Subcutaneous abdominal adipose tissue (tissue), 5 donors: ENCODE results near the gene PARD6G.

ENCODE experiments used
- H3K27ac ChIP-seq: one replicate; pipeline ENCODE4 v1.7.0; 2013; ENCODE audit warnings: low read depth, mild to moderate bottlenecking, inconsistent platforms, low read length, moderate library complexity
- H3K27me3 ChIP-seq, 5 donors: one replicate each; pipeline ENCODE4 v1.7.0; 2013; ENCODE audit warnings: low read length in 5 of 5, inconsistent platforms in 1 of 5; ENCODE audit not compliant: control insufficient read depth in 5 of 5, insufficient read depth in 4 of 5
- H3K36me3 ChIP-seq, 5 donors: one replicate each; pipeline ENCODE4 v1.7.0; 2013; ENCODE audit warnings: low read length in 5 of 5; ENCODE audit not compliant: control insufficient read depth in 5 of 5, insufficient read depth in 5 of 5
- H3K4me1 ChIP-seq, 5 donors: one replicate each; pipeline ENCODE4 v1.7.0; 2013; ENCODE audit warnings: low read length in 5 of 5, mild to moderate bottlenecking in 3 of 5, moderate library complexity in 1 of 5; ENCODE audit not compliant: control insufficient read depth in 5 of 5, insufficient read depth in 5 of 5
- H3K4me3 ChIP-seq, 5 donors: one replicate each; pipeline ENCODE4 v1.7.0; 2013; ENCODE audit warnings: low read length in 5 of 5, low read depth in 1 of 5
- H3K9ac ChIP-seq, 5 donors: one replicate each; pipeline ENCODE4 v1.7.0; 2013; ENCODE audit warnings: low read length in 5 of 5, mild to moderate bottlenecking in 4 of 5, moderate library complexity in 3 of 5
- H3K9me3 ChIP-seq, 5 donors: one replicate each; pipeline ENCODE4 v1.7.0; 2013; ENCODE audit warnings: low read length in 5 of 5; ENCODE audit not compliant: control insufficient read depth in 5 of 5
- donor health status: healthy.
- donor health status: healthy.
- donor health status: healthy.
- donor health status: healthy.
- donor health status: healthy.

PARD6G gene

DNA sequence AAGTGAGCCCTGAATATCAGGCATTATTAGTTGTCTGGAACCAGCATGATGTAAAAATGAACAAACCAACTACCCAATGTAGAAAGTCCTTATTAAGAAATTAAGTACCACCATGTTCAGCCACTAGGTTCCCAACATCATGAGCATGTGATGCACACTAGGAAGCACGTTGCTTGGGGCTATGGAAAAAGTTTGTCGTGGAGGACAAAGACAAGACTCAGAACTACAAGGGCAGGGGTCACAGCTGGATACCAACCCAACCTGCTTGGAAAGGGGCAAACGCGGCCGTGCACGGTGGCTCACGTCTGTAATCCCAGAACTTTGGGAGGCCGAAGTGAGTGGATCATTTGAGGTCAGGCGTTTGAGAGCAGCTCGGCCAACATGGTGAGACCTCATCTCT lies 74.3 kb downstream of the PARD6G start:
- H3K9me3 ChIP-seq: no peaks in the 10 kb centered on the region
- H3K36me3 ChIP-seq: no peaks in the 10 kb centered on the region
- H3K9ac ChIP-seq: no peak overlapping the region
- no peak overlapping the region for H3K4me3 ChIP-seq
- H3K4me1 ChIP-seq: peaks cover 0 to 22% (median 12%) of the 10 kb centered on the region in 5 donors
- no peak overlapping the region for H3K27ac ChIP-seq
- peaks cover 5 to 19% (median 12%) of the 10 kb centered on the region in 5 donors for H3K27me3 ChIP-seq

DNA sequence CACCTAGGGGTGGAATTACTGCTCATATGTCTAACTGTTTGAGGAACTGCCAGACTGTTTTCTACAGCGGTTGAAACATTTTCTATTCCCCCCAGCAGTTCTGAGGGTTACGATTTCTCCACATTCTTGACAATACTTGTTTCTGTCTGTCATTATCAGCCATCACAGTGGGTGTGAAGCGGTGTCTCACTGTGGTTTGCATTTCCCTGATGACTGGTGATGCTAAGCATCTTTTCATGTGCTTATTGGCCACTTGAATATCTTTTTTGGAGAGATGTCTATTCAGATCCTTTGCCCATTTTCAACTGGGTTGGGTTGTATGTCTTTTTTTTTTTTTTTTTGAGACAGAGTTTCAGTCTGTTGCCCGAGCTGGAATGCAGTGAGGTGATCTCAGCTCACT lies 75.3 kb downstream of the PARD6G start:
- Histone ChIP-seq H3K9me3 (no peaks in the 10 kb centered on the region), H3K4me1 (peaks cover 0 to 22% (median 12%) of the 10 kb centered on the region in 5 donors), H3K36me3 (no peaks in the 10 kb centered on the region), H3K4me3 (no peak overlapping the region), H3K27ac (no peak overlapping the region), H3K27me3 (peaks cover 0 to 12% (median 9%) of the 10 kb centered on the region in 5 donors), H3K9ac (no peak overlapping the region)

DNA sequence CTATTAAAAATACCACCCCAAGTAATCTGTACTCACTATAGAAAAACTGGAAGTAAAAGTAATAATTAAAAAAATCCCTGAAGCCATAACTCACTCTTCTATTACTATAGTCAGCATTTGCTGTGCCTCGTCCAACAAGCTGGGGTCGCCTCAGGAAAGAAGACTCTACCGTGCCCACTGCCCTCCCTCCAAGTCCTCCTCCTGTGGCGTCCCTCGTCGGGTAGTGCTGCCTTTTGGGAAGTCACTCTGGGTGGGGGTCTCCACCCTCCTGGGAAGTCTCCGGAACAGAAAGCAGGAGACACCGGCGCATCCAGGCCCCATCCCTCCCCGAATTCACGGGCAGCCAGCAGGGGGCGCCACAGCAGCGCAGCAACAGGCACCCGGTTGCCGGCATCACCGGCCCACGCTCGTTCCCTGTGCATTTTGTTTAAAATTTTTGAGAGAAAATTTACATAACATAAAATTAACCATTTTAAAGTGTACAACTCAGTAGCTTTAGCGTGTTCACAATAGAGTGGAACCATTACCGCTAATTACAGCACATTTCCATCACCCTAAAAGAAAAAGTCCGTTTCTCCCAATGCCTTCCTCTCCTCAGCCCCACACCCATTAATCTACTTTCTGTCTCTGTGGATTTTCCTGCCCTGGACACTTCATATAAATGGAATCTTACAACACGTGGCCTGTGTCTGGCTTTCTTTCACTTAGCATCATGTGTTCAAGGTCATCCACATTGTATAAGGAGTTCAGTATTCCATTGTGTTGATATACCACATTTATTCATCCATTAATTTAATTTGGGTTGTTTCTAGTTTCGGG lies 76.1 kb downstream of the PARD6G start:
- H3K4me1 ChIP-seq: peaks cover 0 to 15% (median 12%) of the 10 kb centered on the region in 5 donors
- peaks cover 0 to 9% (median 8%) of the 10 kb centered on the region in 5 donors for H3K27me3 ChIP-seq
- H3K9ac ChIP-seq: peak overlapping the region in 2 of 5 donors; percentile 25 to 32
- H3K9me3 ChIP-seq: peaks cover 0 to under 1% (median 0%) of the 10 kb centered on the region in 5 donors
- no peaks in the 10 kb centered on the region for H3K36me3 ChIP-seq
- H3K4me3 ChIP-seq: peak overlapping the region; percentile 30 to 54 (median 45)
- H3K27ac ChIP-seq: no peak overlapping the region

DNA sequence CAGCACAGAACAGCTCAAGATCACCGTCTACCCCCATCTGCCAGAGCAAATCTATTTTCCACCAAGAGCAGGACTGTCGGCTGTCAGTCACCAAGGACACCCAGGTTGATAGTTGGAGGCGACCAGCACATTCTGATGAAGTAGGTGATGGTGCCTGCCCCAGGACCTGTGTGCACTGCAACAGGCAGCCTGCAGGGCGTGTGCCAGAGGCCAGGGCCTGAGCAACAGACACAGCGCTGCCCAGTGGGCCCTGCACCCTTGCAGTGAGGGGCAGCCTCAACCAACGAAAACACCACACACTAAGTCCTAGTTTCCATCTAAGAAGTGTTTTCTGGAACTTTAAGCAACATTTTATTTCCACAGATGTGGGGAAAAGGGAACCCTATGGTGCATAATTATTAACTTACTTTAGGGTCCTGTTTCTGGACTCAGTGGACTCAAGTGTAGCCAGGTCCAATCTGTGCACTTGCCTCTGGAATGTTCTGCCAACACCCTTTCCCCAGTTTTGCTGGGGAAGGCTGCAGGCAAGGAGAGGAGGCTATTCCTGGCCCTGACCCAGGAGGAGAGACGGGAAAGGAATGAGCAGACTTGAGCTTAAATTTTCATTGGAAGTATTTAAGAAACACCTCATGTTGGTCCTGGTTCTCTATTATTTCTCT lies 76.8 kb downstream of the PARD6G start:
- Histone ChIP-seq H3K9ac (peak overlapping the region in 2 of 5 donors; percentile 25 to 32), H3K9me3 (peaks cover 0 to 4% (median 0%) of the 10 kb centered on the region in 5 donors), H3K36me3 (no peaks in the 10 kb centered on the region), H3K27me3 (peaks cover 0 to 9% (median 7%) of the 10 kb centered on the region in 5 donors), H3K27ac (no peak overlapping the region), H3K4me1 (peaks cover 0 to 15% (median 12%) of the 10 kb centered on the region in 5 donors), H3K4me3 (no peak overlapping the region)

DNA sequence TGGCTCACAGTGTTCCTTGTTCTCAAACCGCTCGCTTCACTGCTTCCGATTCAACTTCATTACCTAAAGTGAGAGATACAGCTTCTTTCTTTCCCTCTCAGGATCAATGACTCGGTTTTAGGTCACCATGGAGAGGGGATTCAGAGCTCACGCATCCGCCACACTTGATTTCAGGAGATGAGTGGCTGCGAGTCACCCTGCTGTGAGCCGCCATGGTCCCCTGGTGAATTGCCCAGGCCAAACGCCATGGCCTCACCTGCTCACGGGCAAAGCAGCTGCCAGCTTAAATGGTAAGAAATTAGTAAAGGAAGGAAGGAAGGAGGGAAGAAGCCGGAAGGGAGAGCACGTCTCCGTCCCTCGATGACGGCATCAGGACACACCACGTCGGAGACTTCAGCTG lies 77.7 kb downstream of the PARD6G start:
- no peak overlapping the region for H3K9ac ChIP-seq
- H3K27me3 ChIP-seq: peaks cover 0 to 5% (median 4%) of the 10 kb centered on the region in 5 donors
- H3K36me3 ChIP-seq: no peaks in the 10 kb centered on the region
- no peak overlapping the region for H3K27ac ChIP-seq
- no peak overlapping the region for H3K4me3 ChIP-seq
- peaks cover 0 to 15% (median 12%) of the 10 kb centered on the region in 5 donors for H3K4me1 ChIP-seq
- H3K9me3 ChIP-seq: peaks cover 0 to 7% (median 3%) of the 10 kb centered on the region in 5 donors

DNA sequence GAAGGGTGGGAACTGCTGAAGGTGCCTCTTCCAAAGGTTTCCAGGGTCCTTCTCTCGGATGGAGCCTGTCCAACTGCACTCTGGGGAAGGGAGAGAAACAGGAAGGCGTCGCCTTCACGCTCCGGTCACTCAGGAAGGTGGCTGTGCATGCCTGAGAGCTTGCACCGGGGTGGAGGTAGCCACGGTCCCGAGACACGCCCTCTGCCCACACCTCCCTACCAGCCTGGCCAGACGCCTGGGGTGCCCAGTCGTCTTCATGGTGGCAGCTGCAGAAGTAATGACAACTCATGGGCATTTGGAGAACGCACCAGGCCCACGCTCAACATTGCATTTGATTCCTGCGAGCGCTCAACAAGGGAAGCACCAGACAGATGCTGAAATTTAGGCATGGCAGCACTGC lies 78.3 kb downstream of the PARD6G start:
- Histone ChIP-seq H3K9ac (no peak overlapping the region), H3K4me3 (no peak overlapping the region), H3K27me3 (peaks cover 0 to 5% (median 4%) of the 10 kb centered on the region in 5 donors), H3K36me3 (no peaks in the 10 kb centered on the region), H3K4me1 (peaks cover 0 to 15% (median 12%) of the 10 kb centered on the region in 5 donors), H3K27ac (no peak overlapping the region), H3K9me3 (peaks cover 0 to 12% (median 6%) of the 10 kb centered on the region in 5 donors)

DNA sequence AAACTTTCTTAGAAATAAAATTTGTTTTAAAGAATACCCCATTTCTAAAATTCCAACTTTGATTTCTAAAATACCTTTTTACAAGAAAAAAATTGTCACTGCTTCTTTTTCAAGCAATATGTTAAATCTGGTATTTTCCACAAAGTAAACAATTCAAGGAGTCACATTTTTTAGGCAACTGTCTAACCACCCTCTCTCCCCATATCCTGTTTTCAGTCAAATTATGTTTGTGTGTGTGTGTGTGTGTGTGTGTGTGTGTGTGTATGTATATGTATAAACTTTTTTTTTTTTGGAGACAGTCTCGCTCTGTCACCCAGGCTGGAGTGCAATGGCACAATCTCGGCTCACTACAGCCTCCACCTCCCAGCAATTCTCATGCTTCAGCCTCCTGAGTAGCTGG lies 79.0 kb downstream of the PARD6G start:
- Histone ChIP-seq H3K4me1 (peaks cover 0 to 15% (median 12%) of the 10 kb centered on the region in 5 donors), H3K9me3 (peaks cover 0 to 13% (median 8%) of the 10 kb centered on the region in 5 donors), H3K4me3 (no peak overlapping the region), H3K36me3 (no peaks in the 10 kb centered on the region), H3K27me3 (peaks cover 0 to 5% (median 4%) of the 10 kb centered on the region in 5 donors), H3K27ac (no peak overlapping the region), H3K9ac (no peak overlapping the region)

DNA sequence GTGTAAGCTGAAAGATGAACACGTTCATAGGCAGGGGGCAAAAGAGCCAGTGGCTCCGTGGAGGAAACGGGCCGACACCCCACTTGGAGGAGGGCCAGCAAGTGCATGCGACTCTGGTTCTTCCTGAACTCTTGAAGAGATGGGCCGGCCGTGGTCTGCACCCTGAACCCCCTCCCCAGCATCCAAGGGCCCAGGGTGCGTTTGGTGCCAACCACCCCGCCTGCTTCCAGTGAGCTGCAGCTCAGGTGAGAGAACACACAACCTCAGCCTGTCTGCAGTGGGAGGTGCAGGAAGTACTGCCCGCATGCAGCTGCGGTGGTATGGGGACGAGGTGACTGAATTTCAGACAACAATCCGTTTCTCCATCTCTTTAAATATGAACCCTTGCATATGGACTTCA lies 79.4 kb downstream of the PARD6G start:
- Histone ChIP-seq H3K4me1 (peaks cover 0 to 15% (median 12%) of the 10 kb centered on the region in 5 donors), H3K27ac (no peak overlapping the region), H3K27me3 (peaks cover 0 to 5% (median 4%) of the 10 kb centered on the region in 5 donors), H3K9me3 (peaks cover 0 to 13% (median 8%) of the 10 kb centered on the region in 5 donors), H3K4me3 (no peak overlapping the region), H3K9ac (no peak overlapping the region), H3K36me3 (no peaks in the 10 kb centered on the region)

DNA sequence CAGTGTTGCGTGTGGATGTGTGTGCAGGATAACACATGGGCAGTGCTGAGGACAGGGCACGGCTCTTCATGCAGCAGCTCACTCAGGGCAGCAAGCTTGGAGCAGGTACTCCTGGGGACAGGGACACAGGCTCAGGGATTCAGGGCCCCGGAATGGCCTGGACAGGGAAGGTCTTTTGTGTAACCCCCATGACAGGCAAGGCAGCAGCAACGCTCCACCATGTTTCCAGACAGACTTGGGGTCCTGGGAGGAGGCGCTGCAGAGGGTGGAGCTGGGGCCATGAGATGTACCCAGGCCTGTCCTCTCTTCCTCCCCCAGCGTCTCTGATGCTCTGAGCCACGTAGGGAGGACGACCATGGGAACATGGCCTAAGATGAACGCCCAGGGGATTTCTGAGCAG lies 80.0 kb downstream of the PARD6G start:
- no peak overlapping the region for H3K4me3 ChIP-seq
- no peak overlapping the region for H3K27ac ChIP-seq
- peaks cover 0 to 5% (median 3%) of the 10 kb centered on the region in 5 donors for H3K27me3 ChIP-seq
- no peaks in the 10 kb centered on the region for H3K36me3 ChIP-seq
- H3K9me3 ChIP-seq: peaks cover 0 to 13% (median 8%) of the 10 kb centered on the region in 5 donors
- no peak overlapping the region for H3K9ac ChIP-seq
- H3K4me1 ChIP-seq: peaks cover 0 to 15% (median 12%) of the 10 kb centered on the region in 5 donors

DNA sequence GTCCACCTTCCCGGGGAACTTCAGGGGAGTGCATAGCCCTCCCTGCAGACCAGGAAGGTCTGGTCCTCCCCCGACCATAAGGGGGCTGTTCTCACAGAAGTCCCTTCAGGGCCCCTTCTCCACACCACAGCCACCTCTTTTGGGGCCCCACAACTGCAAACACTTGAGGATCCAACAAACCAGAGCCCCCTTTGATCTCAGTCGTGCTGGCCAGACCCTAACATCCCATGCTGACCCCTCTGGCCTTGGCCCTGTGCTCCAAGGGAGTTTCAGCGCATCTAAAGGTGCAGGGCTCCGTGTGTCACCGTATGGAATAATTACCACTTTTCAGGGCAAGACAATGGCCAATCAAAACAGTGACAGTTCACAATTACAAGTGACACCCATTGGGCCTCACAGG lies 80.6 kb downstream of the PARD6G start:
- H3K4me3 ChIP-seq: no peak overlapping the region

More for the DNA sequence above, 80.6 kb downstream of the PARD6G start:
- Histone ChIP-seq H3K27ac (no peak overlapping the region), H3K4me1 (peaks cover 0 to 15% (median 12%) of the 10 kb centered on the region in 5 donors), H3K27me3 (peaks cover 0 to 5% (median 3%) of the 10 kb centered on the region in 5 donors), H3K9ac (no peak overlapping the region), H3K9me3 (peaks cover 0 to 13% (median 8%) of the 10 kb centered on the region in 5 donors), H3K36me3 (no peaks in the 10 kb centered on the region)
